CD14-positive monocyte (primary cell): ENCODE measurements around the gene HMOX1. TPM values are rescaled to one million over a fixed set of nuclear protein-coding genes. Genes with fewer than 3 reads are reported as not detected.

ENCODE experiments used
- DNase-seq, 3 donors: peaks; one replicate each; pipeline ENCODE4 v3.0.0-alpha.2; 2011 to 2022
- H2AFZ ChIP-seq: 2 replicates; pipeline ENCODE4 v1.6.0; 2012; ENCODE audit warnings: mild to moderate bottlenecking, low read depth, low read length, inconsistent platforms; ENCODE audit not compliant: insufficient read depth, poor library complexity, severe bottlenecking
- H3K27ac ChIP-seq, 2 donors: 1 replicate in 1 of 2; 2 replicates in 1 of 2; pipeline ENCODE4 v1.5.1; 2012 to 2013; ENCODE audit warnings: low read length in 2 of 2, control low read depth in 1 of 2, inconsistent platforms in 1 of 2, low read depth in 1 of 2, mild to moderate bottlenecking in 1 of 2
- H3K27me3 ChIP-seq, 2 donors: one replicate each; pipeline versions ENCODE4 v1.6.0 to v1.6.1; 2011 to 2013; ENCODE audit warnings: low read length in 2 of 2; ENCODE audit not compliant: control insufficient read depth in 2 of 2, insufficient read depth in 2 of 2
- H3K36me3 ChIP-seq, 2 donors: replicated peaks in 1 of 2; 1 replicate in 1 of 2; 2 replicates in 1 of 2; pipeline versions ENCODE4 v1.5.1 to v1.6.1; 2012 to 2013; ENCODE audit warnings: low read length in 2 of 2, control low read depth in 1 of 2, inconsistent platforms in 1 of 2, mild to moderate bottlenecking in 1 of 2; ENCODE audit not compliant: insufficient read depth in 2 of 2, control insufficient read depth in 1 of 2
- H3K4me1 ChIP-seq, 2 donors: 1 replicate in 1 of 2; 2 replicates in 1 of 2; pipeline versions ENCODE4 v1.5.1 to v1.6.1; 2012 to 2013; ENCODE audit warnings: low read length in 2 of 2, control low read depth in 1 of 2, inconsistent platforms in 1 of 2, mild to moderate bottlenecking in 1 of 2, moderate library complexity in 1 of 2; ENCODE audit not compliant: insufficient read depth in 2 of 2, control insufficient read depth in 1 of 2
- H3K4me2 ChIP-seq: replicated peaks from 2 replicates; pipeline ENCODE3; 2012; ENCODE audit warnings: low read length, moderate library complexity, mild to moderate bottlenecking; ENCODE audit not compliant: poor library complexity, severe bottlenecking; ENCODE audit errors: extremely low read depth
- H3K4me3 ChIP-seq, 3 experiments: fragments of 200-600 bp in 1 of 3; sonication (generic) in 1 of 3; replicated peaks in 1 of 3; 1 replicate in 2 of 3; 2 replicates in 1 of 3; pipeline ENCODE4 v1.5.1; 2011 to 2013; ENCODE audit warnings: low read length in 3 of 3, mild to moderate bottlenecking in 3 of 3, control low read depth in 2 of 3, low read depth in 2 of 3, inconsistent platforms in 1 of 3, moderate library complexity in 1 of 3
- H3K79me2 ChIP-seq: 2 replicates; pipeline ENCODE4 v1.6.0; 2012; ENCODE audit warnings: mild to moderate bottlenecking, control low read depth, inconsistent platforms, low read length, moderate library complexity; ENCODE audit not compliant: insufficient read depth
- H3K9ac ChIP-seq: 2 replicates; pipeline ENCODE4 v1.6.0; 2017; ENCODE audit warnings: low read length, mild to moderate bottlenecking; ENCODE audit not compliant: insufficient read depth, poor library complexity, severe bottlenecking
- H3K9me3 ChIP-seq, 2 donors: replicated peaks in 1 of 2; 1 replicate in 1 of 2; 2 replicates in 1 of 2; pipeline versions ENCODE4 v1.5.1 to v1.6.1; 2012 to 2013; ENCODE audit warnings: low read length in 2 of 2, control low read depth in 1 of 2; ENCODE audit not compliant: control insufficient read depth in 1 of 2, insufficient read depth in 1 of 2
- H4K20me1 ChIP-seq: 2 replicates; pipeline ENCODE4 v1.6.0; 2012; ENCODE audit warnings: mild to moderate bottlenecking, low read length, control low read depth, moderate library complexity; ENCODE audit not compliant: insufficient read depth
- H3K27ac Mint-ChIP-seq, 7 donors: one replicate each; pipeline ENCODE4 v1.8.0; 2020; ENCODE audit warnings: mild to moderate bottlenecking in 7 of 7, mixed read lengths in 7 of 7, moderate library complexity in 6 of 7, inconsistent platforms in 2 of 7
- H3K27me3 Mint-ChIP-seq, 3 donors: one replicate each; pipeline ENCODE4 v1.8.0; 2021 to 2022; ENCODE audit warnings: low read depth in 3 of 3, mild to moderate bottlenecking in 3 of 3, mixed read lengths in 3 of 3, moderate library complexity in 3 of 3, inconsistent platforms in 1 of 3
- H3K36me3 Mint-ChIP-seq, 2 donors: one replicate each; pipeline ENCODE4 v1.8.0; 2020; ENCODE audit warnings: mixed read lengths in 2 of 2, inconsistent platforms in 1 of 2, mild to moderate bottlenecking in 1 of 2
- H3K4me1 Mint-ChIP-seq: one replicate; pipeline ENCODE4 v1.8.0; 2020; ENCODE audit warnings: mild to moderate bottlenecking, mixed read lengths
- H3K4me3 Mint-ChIP-seq, 2 donors: one replicate each; pipeline ENCODE4 v1.8.0; 2020; ENCODE audit warnings: mild to moderate bottlenecking in 2 of 2, mixed read lengths in 2 of 2, moderate library complexity in 1 of 2
- H3K9me3 Mint-ChIP-seq, 7 donors: one replicate each; pipeline ENCODE4 v1.8.0; 2020 to 2022; ENCODE audit warnings: mixed read lengths in 7 of 7, mild to moderate bottlenecking in 6 of 7, moderate library complexity in 6 of 7, inconsistent platforms in 2 of 7
- CTCF ChIP-seq: fragments of 200-600 bp; IDR thresholded peaks from one replicate; pipeline ENCODE4 v1.8.0; 2022; ENCODE audit warnings: antibody characterized with exemption, mild to moderate bottlenecking
- WGBS: methylation state at CpG from one replicate; pipeline ENCODE4 v1.1.5; 2013; ENCODE audit warnings: missing lambda C conversion rate; ENCODE audit not compliant: insufficient coverage; 5-methylcytosine and 5-hydroxymethylcytosine counted together
- intact Hi-C, 2 donors: fragments of 100-400 bp; cut with micrococcal nuclease; formaldehyde crosslinking; loops; one replicate each; pipeline versions ENCODE4 v1.15.0 to v1.15.1; 2023
- polyA plus RNA-seq, 3 donors: library from polyadenylated mRNA; depleted of rRNA in 1 of 3; unstranded in 2 of 3; stranded (reverse) in 1 of 3; fragments of 300-500 nt in 2 of 3; fragments of >200 nt in 1 of 3; fragmentation: Illumina TruSeq in 2 of 3; gene quantifications; 1 replicate in 2 of 3; 2 replicates in 1 of 3; pipeline ENCODE4 v1.2.3, GENCODE V29; 2012 to 2021

HMOX1 gene
- polyA plus RNA-seq, 3 donors: 180 to 233 (median 193) TPM

GRCh38 chr22:35418731-35419130 lies 37.8 kb downstream of the HMOX1 start:
- Histone ChIP-seq H3K4me3 (no peak overlapping the region), H3K79me2 (peaks cover 4% of the 10 kb centered on the region), H3K36me3 (peaks cover 84 to 95% of the 10 kb centered on the region in 2 donors), H4K20me1 (no peaks in the 10 kb centered on the region), H3K9ac (no peak overlapping the region), H3K4me2 (no peak overlapping the region), H3K9me3 (no peaks in the 10 kb centered on the region), H2AFZ (no peak overlapping the region), H3K4me1 (peaks cover 6 to 16% of the 10 kb centered on the region in 2 donors), H3K27me3 (no peaks in the 10 kb centered on the region), H3K27ac (peak overlapping the region in 1 of 2 donors; percentile 73)
- peaks cover 15% of the 10 kb centered on the region for H3K4me1 Mint-ChIP-seq
- H3K4me3 Mint-ChIP-seq: no peak overlapping the region
- WGBS: 20% methylated on average over 3 of the region's 3 CpGs
- peak in 1 of 3 donors; percentile 17 for DNase-seq
- no peaks in the 10 kb centered on the region for H3K27me3 Mint-ChIP-seq
- no peak for TF ChIP-seq CTCF
- no peaks in the 10 kb centered on the region for H3K9me3 Mint-ChIP-seq
- intact Hi-C loops: no loop called here
- peaks cover 83 to 87% of the 10 kb centered on the region in 2 donors for H3K36me3 Mint-ChIP-seq
- H3K27ac Mint-ChIP-seq: peak overlapping the region in 4 of 7 donors; percentile 63 to 75 (median 68)

- H3K36me3 ChIP-seq: peaks cover 85 to 96% of the 10 kb centered on the region in 2 donors
- intact Hi-C loops: no loop called here
- peak overlapping the region in 2 of 7 donors; percentile 67 to 71 for H3K27ac Mint-ChIP-seq
Observed at GRCh38 chr22:35419756-35420155, 38.9 kb downstream of the HMOX1 start.

More at GRCh38 chr22:35419756-35420155, 38.9 kb downstream of the HMOX1 start:
- Mint-ChIP-seq H3K4me3 (no peak overlapping the region), H3K4me1 (peaks cover 15% of the 10 kb centered on the region), H3K9me3 (no peaks in the 10 kb centered on the region), H3K27me3 (peaks cover 0 to 2% (median 0%) of the 10 kb centered on the region in 3 donors), H3K36me3 (peaks cover 84 to 88% of the 10 kb centered on the region in 2 donors)
- no peaks in the 10 kb centered on the region for H3K9me3 ChIP-seq
- no peak for DNase-seq
- WGBS: 95% methylated on average over 10 of the region's 10 CpGs
- no peak overlapping the region for H2AFZ ChIP-seq
- peak overlapping the region in 1 of 2 donors; percentile 73 for H3K27ac ChIP-seq
- no peak overlapping the region for H3K4me2 ChIP-seq
- H4K20me1 ChIP-seq: no peaks in the 10 kb centered on the region
- H3K79me2 ChIP-seq: no peaks in the 10 kb centered on the region
- TF ChIP-seq CTCF: no peak
- no peak overlapping the region for H3K9ac ChIP-seq
- peaks cover 6 to 16% of the 10 kb centered on the region in 2 donors for H3K4me1 ChIP-seq
- no peaks in the 10 kb centered on the region for H3K27me3 ChIP-seq
- no peak overlapping the region for H3K4me3 ChIP-seq
